Peyer's patch (tissue), 4 donors: ENCODE data around the gene FUT4.

Source experiments
- CTCF ChIP-seq, 6 experiments: fragments of 450-650 bp in 4 of 6; fragments of 200-600 bp in 2 of 6; sonication (generic) in 1 of 6; IDR thresholded peaks; one replicate each; pipeline ENCODE4 v1.5.1; 2017 to 2019; ENCODE audit warnings: antibody characterized with exemption in 6 of 6, mild to moderate bottlenecking in 3 of 6, moderate library complexity in 1 of 6
- POLR2A ChIP-seq, 2 donors: fragments of 450-650 bp; IDR thresholded peaks; one replicate each; pipeline ENCODE4 v1.5.1; 2017; ENCODE audit warnings: antibody characterized with exemption in 2 of 2, mild to moderate bottlenecking in 2 of 2, moderate library complexity in 2 of 2

GRCh38 chr11:94586546-94586945, 42.8 kb downstream of the FUT4 start:
- no peak for TF ChIP-seq CTCF (IDR thresholded peaks at IDR 0.05)
- TF ChIP-seq POLR2A (IDR thresholded peaks at IDR 0.05), result no peak
